Ectodermal cell (in vitro differentiated cells): ENCODE measurements around the gene INPP5A.

Source experiments
- H3K27ac ChIP-seq: 2 replicates; pipeline ENCODE4 v1.7.0; 2013; ENCODE audit warnings: mild to moderate bottlenecking, low read depth, low read length; ENCODE audit not compliant: insufficient read depth, poor library complexity, severe bottlenecking
- H3K27me3 ChIP-seq: 2 replicates; pipeline ENCODE4 v1.7.0; 2013; ENCODE audit warnings: mild to moderate bottlenecking, low read length; ENCODE audit not compliant: insufficient read depth, control insufficient read depth, poor library complexity, severe bottlenecking
- H3K36me3 ChIP-seq: one replicate; pipeline ENCODE4 v1.7.0; 2013; ENCODE audit warnings: low read length; ENCODE audit not compliant: control insufficient read depth, insufficient read depth
- H3K4me1 ChIP-seq: one replicate; pipeline ENCODE4 v1.7.0; 2013; ENCODE audit warnings: low read length; ENCODE audit not compliant: control insufficient read depth, insufficient read depth
- H3K4me3 ChIP-seq: 2 replicates; pipeline ENCODE4 v1.7.0; 2013; ENCODE audit warnings: low read depth, low read length, control low read depth; ENCODE audit not compliant: insufficient read depth
- H3K9me3 ChIP-seq: 2 replicates; pipeline ENCODE4 v1.7.0; 2013; ENCODE audit warnings: mild to moderate bottlenecking, low read length, moderate library complexity; ENCODE audit not compliant: control insufficient read depth
- WGBS, 2 experiments: methylation state at CpG; one replicate each; pipeline ENCODE4 v1.1.7; 2013; ENCODE audit warnings: missing lambda C conversion rate in 2 of 2; 5-methylcytosine and 5-hydroxymethylcytosine counted together

Gene INPP5A

GRCh38 chr10:132557696-132558515, 20.3 kb downstream of the INPP5A start:
- Histone ChIP-seq H3K27me3 (no peaks in the 10 kb centered on the region), H3K36me3 (no peaks in the 10 kb centered on the region), H3K27ac (no peak overlapping the region), H3K4me1 (no peaks in the 10 kb centered on the region), H3K4me3 (no peak overlapping the region), H3K9me3 (no peaks in the 10 kb centered on the region)
- 92 to 93% methylated on average over 33 of the region's 33 CpGs for WGBS, 2 experiments

- H3K4me1 ChIP-seq = no peaks in the 10 kb centered on the region
- no peaks in the 10 kb centered on the region for H3K27me3 ChIP-seq
- H3K9me3 ChIP-seq = no peaks in the 10 kb centered on the region
- H3K4me3 ChIP-seq = no peak overlapping the region
- no peak overlapping the region for H3K27ac ChIP-seq
- no peaks in the 10 kb centered on the region for H3K36me3 ChIP-seq
- 87% methylated on average over 32 of the region's 32 CpGs for WGBS, 2 experiments
These were observed 21.2 kb downstream of the INPP5A start for GRCh38 chr10:132558516-132559413.

GRCh38 chr10:132559538-132559937, 22.0 kb downstream of the INPP5A start:
- no peak overlapping the region for H3K27ac ChIP-seq
- WGBS, 2 experiments = 93 to 94% methylated on average over 11 of the region's 11 CpGs

GRCh38 chr10:132560241-132560731, 22.7 kb downstream of the INPP5A start:
- H3K27ac ChIP-seq = no peak overlapping the region
- H3K36me3 ChIP-seq = no peaks in the 10 kb centered on the region
- H3K27me3 ChIP-seq = no peaks in the 10 kb centered on the region
- H3K4me1 ChIP-seq = no peaks in the 10 kb centered on the region
- H3K4me3 ChIP-seq = no peak overlapping the region
- WGBS, 2 experiments = 94 to 96% methylated on average over 10 of the region's 10 CpGs
- H3K9me3 ChIP-seq = no peaks in the 10 kb centered on the region

More at GRCh38 chr10:132559538-132559937, 22.0 kb downstream of the INPP5A start:
- H3K4me3 ChIP-seq = no peak overlapping the region
- H3K4me1 ChIP-seq = no peaks in the 10 kb centered on the region
- H3K9me3 ChIP-seq = no peaks in the 10 kb centered on the region
- H3K27me3 ChIP-seq = no peaks in the 10 kb centered on the region
- no peaks in the 10 kb centered on the region for H3K36me3 ChIP-seq

- Histone ChIP-seq H3K9me3 (no peaks in the 10 kb centered on the region), H3K27ac (no peak overlapping the region), H3K4me3 (no peak overlapping the region), H3K4me1 (peaks cover 3% of the 10 kb centered on the region), H3K36me3 (no peaks in the 10 kb centered on the region), H3K27me3 (no peaks in the 10 kb centered on the region)
- WGBS, 2 experiments = 95 to 96% methylated on average over 29 of the region's 29 CpGs
These were observed 24.8 kb downstream of the INPP5A start for GRCh38 chr10:132562177-132562915.

- Histone ChIP-seq H3K27me3 (no peaks in the 10 kb centered on the region), H3K9me3 (no peaks in the 10 kb centered on the region), H3K27ac (no peak overlapping the region), H3K4me3 (no peak overlapping the region), H3K4me1 (peaks cover 3% of the 10 kb centered on the region), H3K36me3 (no peaks in the 10 kb centered on the region)
- 87 to 89% methylated on average over 14 of the region's 14 CpGs for WGBS, 2 experiments
These were observed 25.4 kb downstream of the INPP5A start for GRCh38 chr10:132562916-132563456.

- no peaks in the 10 kb centered on the region for H3K9me3 ChIP-seq
- WGBS, 2 experiments = 87 to 88% methylated on average over 24 of the region's 24 CpGs
- H3K27me3 ChIP-seq = no peaks in the 10 kb centered on the region
These were observed 26.1 kb downstream of the INPP5A start for GRCh38 chr10:132563485-132564248.

GRCh38 chr10:132564249-132564605, 26.6 kb downstream of the INPP5A start:
- Histone ChIP-seq H3K9me3 (no peaks in the 10 kb centered on the region), H3K36me3 (no peaks in the 10 kb centered on the region)
- 92% methylated on average over 7 to 10 of the region's 10 CpGs for WGBS, 2 experiments

More at GRCh38 chr10:132563485-132564248, 26.1 kb downstream of the INPP5A start:
- Histone ChIP-seq H3K27ac (no peak overlapping the region), H3K4me1 (peaks cover 3% of the 10 kb centered on the region), H3K4me3 (no peak overlapping the region), H3K36me3 (no peaks in the 10 kb centered on the region)

GRCh38 chr10:132564690-132565089, 27.1 kb downstream of the INPP5A start:
- no peaks in the 10 kb centered on the region for H3K36me3 ChIP-seq
- H3K27ac ChIP-seq = no peak overlapping the region
- no peaks in the 10 kb centered on the region for H3K9me3 ChIP-seq
- H3K4me1 ChIP-seq = peaks cover 3% of the 10 kb centered on the region
- no peaks in the 10 kb centered on the region for H3K27me3 ChIP-seq
- no peak overlapping the region for H3K4me3 ChIP-seq
- WGBS, 2 experiments = 90 to 93% methylated on average over 6 to 8 of the region's 11 CpGs

More at GRCh38 chr10:132564249-132564605, 26.6 kb downstream of the INPP5A start:
- H3K27ac ChIP-seq = no peak overlapping the region
- peaks cover 3% of the 10 kb centered on the region for H3K4me1 ChIP-seq
- no peak overlapping the region for H3K4me3 ChIP-seq
- no peaks in the 10 kb centered on the region for H3K27me3 ChIP-seq
